Prostate gland (tissue), 2 donors: ENCODE results near the gene SYVN1.

Experiments
- CTCF ChIP-seq, 4 experiments: fragments of 200-600 bp in 2 of 4; fragments of 450-650 bp in 2 of 4; sonication (generic) in 2 of 4; IDR thresholded peaks; 1 replicate in 3 of 4; 2 replicates in 1 of 4; pipeline ENCODE4 v1.5.1; 2016 to 2019; ENCODE audit warnings: antibody characterized with exemption in 4 of 4, mild to moderate bottlenecking in 2 of 4, moderate library complexity in 2 of 4
- POLR2A ChIP-seq: fragments of 450-650 bp; IDR thresholded peaks from one replicate; pipeline ENCODE4 v1.6.1; 2016; ENCODE audit warnings: antibody characterized with exemption, mild to moderate bottlenecking
- POLR2AphosphoS5 ChIP-seq: sonication (generic); formaldehyde crosslinking; IDR thresholded peaks from one replicate; pipeline ENCODE4 v1.6.1; 2017; ENCODE audit warnings: antibody characterized with exemption

GRCh38 chr11:65087827-65088226 lies 46.5 kb downstream of the SYVN1 start:
- TF ChIP-seq CTCF (IDR thresholded peaks at IDR 0.05) = no peak
- TF ChIP-seq POLR2A = no peak
- no peak for TF ChIP-seq POLR2AphosphoS5
